Mesothelial cell of epicardium (in vitro differentiated cells): ENCODE results near the gene EML1. TPM values are rescaled to one million over a fixed set of nuclear protein-coding genes. Genes with fewer than 3 reads are reported as not detected.
A peak's percentile ranks its signal among the peaks of the same experiment; 100 is the strongest.

Source experiments
- DNase-seq, 2 experiments: peaks; one replicate each; pipeline ENCODE4 v3.0.0; 2021; ENCODE audit warnings: low spot score in 2 of 2; ENCODE audit not compliant: unreplicated experiment in 2 of 2
- H3K27ac Mint-ChIP-seq: 2 replicates; pipeline ENCODE4 v1.8.0; 2021; ENCODE audit warnings: mixed read lengths
- H3K27me3 Mint-ChIP-seq: 2 replicates; pipeline ENCODE4 v1.8.0; 2021; ENCODE audit warnings: low read depth, mixed read lengths
- H3K36me3 Mint-ChIP-seq: 2 replicates; pipeline ENCODE4 v1.8.0; 2021; ENCODE audit warnings: mixed read lengths
- H3K4me1 Mint-ChIP-seq: 2 replicates; pipeline ENCODE4 v1.8.0; 2021; ENCODE audit warnings: mixed read lengths
- H3K4me3 Mint-ChIP-seq: 2 replicates; pipeline ENCODE4 v1.8.0; 2021; ENCODE audit warnings: mild to moderate bottlenecking, moderate library complexity, mixed read lengths
- H3K9me3 Mint-ChIP-seq: 2 replicates; pipeline ENCODE4 v1.8.0; 2021; ENCODE audit warnings: mixed read lengths
- total RNA-seq: library from RNA; stranded (reverse); gene quantifications from 3 replicates; pipeline ENCODE4 v1.2.1, GENCODE V29; 2021
- TF ChIP-seq, protein P1 (sequence below): fragments of 200-600 bp; sonication (generic); IDR thresholded peaks from one replicate; pipeline ENCODE4 v1.5.0; 2021; ENCODE audit warnings: antibody characterized with exemption; ENCODE audit not compliant: unreplicated experiment

Gene EML1
- total RNA-seq, 1 donor from 2014 or later, result 18.9 TPM

DNA sequence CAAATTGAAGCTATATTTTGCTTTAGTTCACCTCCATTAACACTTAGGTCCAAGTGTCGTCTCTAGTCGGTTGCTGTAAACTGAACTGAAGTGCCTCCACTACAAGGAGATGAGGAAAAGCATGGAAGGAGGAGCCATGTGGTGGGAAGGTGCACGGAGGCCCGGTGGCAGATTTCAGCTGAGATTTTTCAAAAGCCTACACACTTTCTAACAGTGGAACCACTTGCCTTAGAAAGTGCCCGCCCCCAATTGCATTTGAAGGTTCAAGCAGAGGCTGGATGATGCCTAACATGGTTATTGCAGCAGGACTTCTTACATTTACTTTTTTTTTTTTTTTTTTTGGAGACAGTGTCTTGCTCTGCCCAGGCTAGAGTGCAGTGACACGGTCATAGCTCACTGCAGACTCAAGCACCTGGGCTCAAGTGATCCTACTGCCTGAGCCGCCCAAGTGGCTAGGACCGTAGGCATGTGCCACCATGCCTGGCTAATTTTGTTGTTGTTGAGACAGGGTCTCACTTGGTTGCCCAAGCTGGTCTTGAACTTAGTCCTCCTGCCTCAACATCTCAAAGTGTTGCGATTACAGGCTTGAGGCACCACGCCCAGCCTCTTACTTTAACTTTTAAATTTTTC is 27.6 kb downstream of the EML1 start:
- peaks cover 90% of the 10 kb centered on the region for H3K27me3 Mint-ChIP-seq
- H3K4me1 Mint-ChIP-seq, result peaks cover 12% of the 10 kb centered on the region
- H3K4me3 Mint-ChIP-seq, result no peak overlapping the region
- H3K27ac Mint-ChIP-seq, result no peak overlapping the region
- no peaks in the 10 kb centered on the region for H3K36me3 Mint-ChIP-seq
- no peaks in the 10 kb centered on the region for H3K9me3 Mint-ChIP-seq
- no peak for DNase-seq
- TF ChIP-seq, protein P1, sequence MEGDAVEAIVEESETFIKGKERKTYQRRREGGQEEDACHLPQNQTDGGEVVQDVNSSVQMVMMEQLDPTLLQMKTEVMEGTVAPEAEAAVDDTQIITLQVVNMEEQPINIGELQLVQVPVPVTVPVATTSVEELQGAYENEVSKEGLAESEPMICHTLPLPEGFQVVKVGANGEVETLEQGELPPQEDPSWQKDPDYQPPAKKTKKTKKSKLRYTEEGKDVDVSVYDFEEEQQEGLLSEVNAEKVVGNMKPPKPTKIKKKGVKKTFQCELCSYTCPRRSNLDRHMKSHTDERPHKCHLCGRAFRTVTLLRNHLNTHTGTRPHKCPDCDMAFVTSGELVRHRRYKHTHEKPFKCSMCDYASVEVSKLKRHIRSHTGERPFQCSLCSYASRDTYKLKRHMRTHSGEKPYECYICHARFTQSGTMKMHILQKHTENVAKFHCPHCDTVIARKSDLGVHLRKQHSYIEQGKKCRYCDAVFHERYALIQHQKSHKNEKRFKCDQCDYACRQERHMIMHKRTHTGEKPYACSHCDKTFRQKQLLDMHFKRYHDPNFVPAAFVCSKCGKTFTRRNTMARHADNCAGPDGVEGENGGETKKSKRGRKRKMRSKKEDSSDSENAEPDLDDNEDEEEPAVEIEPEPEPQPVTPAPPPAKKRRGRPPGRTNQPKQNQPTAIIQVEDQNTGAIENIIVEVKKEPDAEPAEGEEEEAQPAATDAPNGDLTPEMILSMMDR, result no peak

DNA sequence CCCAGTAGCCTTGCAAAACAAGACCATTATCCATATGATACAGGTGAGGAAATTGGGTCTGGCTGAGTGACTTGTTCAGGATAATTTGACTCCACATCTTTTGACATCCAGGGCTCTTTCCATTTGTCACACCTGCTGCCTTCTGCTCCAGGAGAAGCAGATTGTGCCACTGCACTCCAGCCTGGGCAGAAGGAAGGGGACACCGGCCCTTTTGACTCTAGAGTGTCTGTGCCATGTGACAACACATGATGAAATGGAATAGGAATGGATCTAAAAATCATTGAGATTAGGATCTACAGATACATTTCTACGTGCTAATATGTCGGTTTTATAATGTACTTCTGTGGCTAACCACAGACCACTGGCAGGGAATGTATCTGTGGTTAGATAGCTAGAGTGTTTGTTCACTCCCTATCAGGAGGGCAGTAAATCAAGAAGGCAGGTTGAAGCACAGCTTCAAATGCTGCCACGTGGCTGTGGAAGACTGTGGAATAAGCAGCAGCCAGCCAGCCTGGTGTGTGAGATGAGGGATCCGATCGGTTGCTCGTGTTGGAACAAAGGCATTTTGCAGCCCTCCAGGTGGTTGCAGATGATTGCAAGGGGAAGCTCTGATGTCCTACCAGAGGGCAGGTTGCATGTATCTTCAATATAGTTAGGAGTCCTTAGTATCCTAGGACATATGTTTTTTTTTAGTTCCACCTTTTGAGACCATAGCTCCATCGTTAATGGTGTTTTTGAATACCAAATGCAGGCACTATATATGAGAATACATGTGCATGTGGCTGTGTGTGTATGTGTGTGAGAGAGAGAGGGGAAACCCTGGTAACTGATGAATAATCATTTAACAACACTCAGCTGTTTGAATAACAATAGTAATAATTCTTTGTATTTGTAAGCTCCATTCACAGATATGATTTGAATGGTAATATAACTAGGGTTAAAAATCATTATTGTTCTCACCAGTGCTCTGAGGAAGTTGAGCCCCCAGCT is 28.6 kb downstream of the EML1 start:
- DNase-seq, result peak in 1 of 2 experiments; percentile 48
- Mint-ChIP-seq H3K27ac (no peak overlapping the region), H3K36me3 (no peaks in the 10 kb centered on the region), H3K9me3 (no peaks in the 10 kb centered on the region), H3K27me3 (peaks cover 88% of the 10 kb centered on the region), H3K4me3 (no peak overlapping the region), H3K4me1 (peaks cover 12% of the 10 kb centered on the region)
- TF ChIP-seq, protein P1, result no peak

DNA sequence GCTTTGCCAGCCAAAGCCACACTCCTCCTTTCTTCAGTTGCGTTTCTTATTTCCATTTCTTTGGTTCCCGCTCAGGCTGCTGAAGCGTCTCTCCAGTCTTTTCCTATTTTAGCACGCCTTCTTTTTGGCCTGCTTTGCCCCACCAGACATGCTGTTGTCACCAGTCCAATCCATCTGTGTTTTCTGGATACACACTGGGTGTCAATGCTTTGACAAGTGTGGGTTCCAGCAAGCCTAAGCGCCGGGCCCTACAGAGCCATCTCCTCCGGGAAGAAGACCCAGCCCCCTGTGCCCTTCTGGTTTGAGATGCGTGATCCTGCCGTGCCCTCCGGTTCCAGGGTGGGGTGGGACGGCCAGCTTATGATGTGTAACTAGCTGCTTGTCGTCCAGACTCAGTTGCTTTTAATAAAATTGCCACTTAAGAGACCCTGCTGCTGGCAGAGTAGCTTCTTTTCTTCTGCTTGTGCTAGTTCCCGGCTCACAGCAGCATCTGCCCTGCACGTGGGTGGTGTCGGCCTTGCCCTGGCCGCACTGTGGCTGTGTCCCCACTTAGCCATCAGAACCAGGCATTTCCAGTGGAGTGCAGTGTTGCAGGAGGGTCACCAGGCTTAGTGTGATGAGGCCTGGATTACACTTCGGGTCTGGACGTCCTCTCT is 29.7 kb downstream of the EML1 start:
- Mint-ChIP-seq H3K36me3 (no peaks in the 10 kb centered on the region), H3K9me3 (no peaks in the 10 kb centered on the region), H3K27ac (no peak overlapping the region), H3K27me3 (peaks cover 86% of the 10 kb centered on the region), H3K4me3 (no peak overlapping the region), H3K4me1 (peaks cover 12% of the 10 kb centered on the region)
- TF ChIP-seq, protein P1, result no peak
- no peak for DNase-seq

DNA sequence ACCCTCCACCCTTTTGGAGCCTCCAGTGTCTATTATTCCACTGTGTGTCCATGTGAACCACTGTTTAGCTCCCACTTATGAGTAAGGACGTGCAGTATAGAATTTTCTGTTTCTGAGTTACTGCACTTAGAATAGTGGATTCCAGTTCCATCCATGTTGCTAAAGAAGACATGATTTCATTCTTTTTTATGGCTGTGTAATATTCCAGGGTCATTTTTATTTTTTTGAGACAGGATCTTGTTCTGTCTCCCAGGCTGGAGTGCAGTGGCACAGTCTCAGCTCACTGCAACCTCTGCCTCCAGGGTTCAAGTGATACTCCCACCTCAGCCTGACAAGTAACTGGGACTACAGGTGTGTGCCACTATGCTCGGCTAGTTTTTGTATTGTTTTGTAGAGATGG is 31.6 kb downstream of the EML1 start:
- no peak for DNase-seq
- H3K4me1 Mint-ChIP-seq, result peaks cover 12% of the 10 kb centered on the region
- H3K27ac Mint-ChIP-seq, result no peak overlapping the region
- no peaks in the 10 kb centered on the region for H3K36me3 Mint-ChIP-seq
- peaks cover 82% of the 10 kb centered on the region for H3K27me3 Mint-ChIP-seq
- TF ChIP-seq, protein P1, result no peak
- no peak overlapping the region for H3K4me3 Mint-ChIP-seq
- H3K9me3 Mint-ChIP-seq, result no peaks in the 10 kb centered on the region

DNA sequence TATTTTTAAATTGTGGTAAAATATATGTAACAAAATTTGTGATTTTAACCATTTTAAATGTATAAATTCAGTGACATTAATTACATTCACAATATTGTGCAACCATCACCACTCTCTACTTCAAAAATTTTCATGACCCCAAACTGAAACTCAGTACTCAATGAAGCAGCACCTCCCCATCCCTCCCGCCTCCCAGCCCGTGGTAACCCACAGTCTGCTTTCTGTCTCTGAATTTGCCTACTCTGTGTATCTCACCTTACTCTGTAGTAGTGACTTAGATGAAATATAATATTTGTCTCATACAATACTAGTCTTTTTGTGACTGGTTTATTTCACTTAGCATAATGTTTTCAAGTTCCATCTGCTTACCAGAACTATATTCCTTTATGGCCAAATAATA is 36.2 kb downstream of the EML1 start:
- DNase-seq, result no peak
- no peaks in the 10 kb centered on the region for H3K9me3 Mint-ChIP-seq
- H3K4me1 Mint-ChIP-seq, result no peaks in the 10 kb centered on the region
- no peaks in the 10 kb centered on the region for H3K36me3 Mint-ChIP-seq
- peaks cover 77% of the 10 kb centered on the region for H3K27me3 Mint-ChIP-seq
- TF ChIP-seq, protein P1, result no peak
- no peak overlapping the region for H3K27ac Mint-ChIP-seq
- H3K4me3 Mint-ChIP-seq, result no peak overlapping the region
